Mesendoderm (in vitro differentiated cells): Measurements from ENCODE around the gene BNIP2. TPM values are rescaled to one million over a fixed set of nuclear protein-coding genes. Genes with fewer than 3 reads are reported as not detected.

Experiments
- DNase-seq: peaks from one replicate; pipeline ENCODE4 v3.0.0; 2013
- H2AK5ac ChIP-seq: 2 replicates; pipeline ENCODE4 v1.6.1; 2013; ENCODE audit warnings: low read length, inconsistent platforms
- H2BK120ac ChIP-seq: 2 replicates; pipeline ENCODE4 v1.6.1; 2013; ENCODE audit warnings: low read depth, mild to moderate bottlenecking, low read length, moderate library complexity, mixed read lengths
- H2BK15ac ChIP-seq: replicated peaks from 2 replicates; pipeline ENCODE4 v1.6.1; 2013; ENCODE audit warnings: low read depth, mild to moderate bottlenecking, moderate library complexity
- H2BK5ac ChIP-seq: 2 replicates; pipeline ENCODE4 v1.6.1; 2013; ENCODE audit warnings: low read length, inconsistent platforms
- H3K18ac ChIP-seq: 2 replicates; pipeline ENCODE4 v1.6.1; 2013; ENCODE audit warnings: mild to moderate bottlenecking, low read length, mixed read lengths
- H3K23ac ChIP-seq: one replicate; pipeline ENCODE4 v1.6.1; 2013; ENCODE audit warnings: low read length
- H3K27ac ChIP-seq: 2 replicates; pipeline ENCODE4 v1.5.1; 2013; ENCODE audit warnings: low read depth, mild to moderate bottlenecking, inconsistent platforms, low read length, moderate library complexity
- H3K27me3 ChIP-seq: 2 replicates; pipeline ENCODE4 v1.6.1; 2013; ENCODE audit warnings: low read length, control low read depth, mild to moderate bottlenecking, inconsistent platforms; ENCODE audit not compliant: insufficient read depth, poor library complexity
- H3K36me3 ChIP-seq: 2 replicates; pipeline ENCODE4 v1.6.1; 2013; ENCODE audit warnings: low read length, inconsistent platforms; ENCODE audit not compliant: control insufficient read depth, insufficient read depth
- H3K4ac ChIP-seq: one replicate; pipeline ENCODE4 v1.6.1; 2013; ENCODE audit warnings: low read depth, mild to moderate bottlenecking, low read length, moderate library complexity
- H3K4me1 ChIP-seq: 2 replicates; pipeline ENCODE4 v1.6.1; 2013; ENCODE audit warnings: low read depth, low read length, inconsistent platforms; ENCODE audit not compliant: control insufficient read depth
- H3K4me2 ChIP-seq: 2 replicates; pipeline ENCODE4 v1.6.1; 2013; ENCODE audit warnings: low read length
- H3K4me3 ChIP-seq: 2 replicates; pipeline ENCODE4 v1.5.1; 2013; ENCODE audit warnings: mild to moderate bottlenecking, low read length
- H3K56ac ChIP-seq: one replicate; pipeline ENCODE4 v1.6.1; 2013; ENCODE audit warnings: low read length
- H3K79me1 ChIP-seq: 2 replicates; pipeline ENCODE4 v1.6.1; 2013; ENCODE audit warnings: low read length, inconsistent platforms
- H3K79me2 ChIP-seq: 2 replicates; pipeline ENCODE4 v1.6.1; 2013; ENCODE audit warnings: mild to moderate bottlenecking, low read length; ENCODE audit not compliant: control insufficient read depth, insufficient read depth
- H3K9ac ChIP-seq: 2 replicates; pipeline ENCODE4 v1.6.1; 2013; ENCODE audit warnings: low read length, inconsistent platforms
- H4K5ac ChIP-seq: one replicate; pipeline ENCODE4 v1.6.1; 2013; ENCODE audit warnings: low read length
- H4K8ac ChIP-seq: one replicate; pipeline ENCODE4 v1.6.1; 2013; ENCODE audit warnings: low read depth, mild to moderate bottlenecking, control low read depth, low read length, moderate library complexity
- WGBS: extraction: QIAGEN DNeasy Blood & Tissue Kit; methylation state at CpG from one replicate; pipeline ENCODE4 v1.1.7; 2013; ENCODE audit warnings: low lambda C conversion rate, missing lambda C conversion rate; ENCODE audit not compliant: insufficient coverage; ENCODE audit errors: extremely low coverage; 5-methylcytosine and 5-hydroxymethylcytosine counted together
- polyA plus RNA-seq, 2 experiments: library from polyadenylated mRNA; stranded (reverse); fragments of 200-250 nt; gene quantifications; one replicate each; pipeline ENCODE4 v1.2.3, GENCODE V29; 2013

BNIP2 gene, protein sequence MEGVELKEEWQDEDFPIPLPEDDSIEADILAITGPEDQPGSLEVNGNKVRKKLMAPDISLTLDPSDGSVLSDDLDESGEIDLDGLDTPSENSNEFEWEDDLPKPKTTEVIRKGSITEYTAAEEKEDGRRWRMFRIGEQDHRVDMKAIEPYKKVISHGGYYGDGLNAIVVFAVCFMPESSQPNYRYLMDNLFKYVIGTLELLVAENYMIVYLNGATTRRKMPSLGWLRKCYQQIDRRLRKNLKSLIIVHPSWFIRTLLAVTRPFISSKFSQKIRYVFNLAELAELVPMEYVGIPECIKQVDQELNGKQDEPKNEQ
- polyA plus RNA-seq (2013, experiment 1 of 2), result 27.4 TPM
- polyA plus RNA-seq (2013, experiment 2 of 2), result 28.2 TPM

DNA sequence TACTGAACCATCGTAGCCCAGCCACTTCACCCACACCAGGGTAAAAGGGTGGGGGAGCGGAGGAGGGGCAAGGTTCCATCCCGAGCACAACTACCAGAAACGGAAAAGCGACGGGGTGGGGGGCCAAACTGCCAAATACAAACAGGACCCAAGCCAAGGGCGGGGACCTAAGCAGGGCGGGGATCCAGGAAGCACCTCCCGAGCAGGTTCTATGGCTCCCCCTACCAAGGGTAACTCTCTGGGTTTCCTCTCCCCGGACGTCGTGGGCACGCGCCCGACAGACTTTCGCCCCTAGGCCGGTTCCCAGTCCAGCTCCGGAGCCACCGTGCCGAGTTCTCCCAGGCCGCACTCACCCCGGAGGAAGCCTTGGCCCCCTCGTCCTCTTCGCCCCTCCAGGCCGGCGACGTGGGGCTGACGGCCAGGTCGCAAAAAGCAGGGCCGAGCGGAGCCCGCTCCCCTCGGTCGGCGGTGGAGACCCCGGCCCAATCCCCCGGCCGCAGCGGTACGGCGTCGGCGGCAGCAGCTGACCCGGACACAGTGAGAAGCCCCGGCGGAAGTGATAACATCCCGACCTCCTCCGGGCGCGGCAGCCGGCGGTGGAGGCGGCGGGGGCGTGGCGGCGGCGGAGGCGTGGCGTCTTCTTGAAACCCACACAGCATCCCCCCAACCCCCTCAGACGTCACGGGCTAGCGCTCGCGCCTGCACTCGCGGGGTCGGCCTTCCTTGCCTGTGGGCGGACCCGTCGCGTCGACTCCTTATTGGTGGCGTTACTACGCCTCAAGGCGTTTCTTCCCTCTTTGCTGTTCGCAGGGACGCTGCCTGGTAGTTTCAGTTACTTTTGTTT is at the start of gene BNIP2:
BNIP2 (minus strand) TSS at position 539 of the 844 bp plus-strand sequence. CDS start 6,863 bp downstream, outside the sequence.
- H2AK5ac ChIP-seq, result no peak within 1 kb of the TSS
- H3K79me2 ChIP-seq, result peaks cover 34% of the 10 kb centered on the region
- H3K79me1 ChIP-seq, result peaks cover 5% of the 10 kb centered on the region
- H3K9ac ChIP-seq, result peak within 1 kb of the TSS; percentile 91
- H3K36me3 ChIP-seq, result no peaks in the 10 kb centered on the region
- peak within 1 kb of the TSS; percentile 73 for H2BK5ac ChIP-seq
- peak; percentile 99 for DNase-seq
- no peaks in the 10 kb centered on the region for H3K27me3 ChIP-seq
- no peak within 1 kb of the TSS for H3K23ac ChIP-seq
- H3K56ac ChIP-seq, result peak within 1 kb of the TSS; percentile 93
- H3K4me3 ChIP-seq, result peak within 1 kb of the TSS; percentile 89
- no peak within 1 kb of the TSS for H2BK15ac ChIP-seq
- H3K18ac ChIP-seq, result peak within 1 kb of the TSS; percentile 94
- peak within 1 kb of the TSS; percentile 98 for H3K4ac ChIP-seq
- peaks cover 2% of the 10 kb centered on the region for H3K4me1 ChIP-seq
- H3K27ac ChIP-seq, result peak within 1 kb of the TSS; percentile 88
- H4K5ac ChIP-seq, result no peak within 1 kb of the TSS
- H3K4me2 ChIP-seq, result peak within 1 kb of the TSS; percentile 3
- no CpG with 5 or more reads among the region's 78 CpGs for WGBS
- no peak within 1 kb of the TSS for H2BK120ac ChIP-seq
- H4K8ac ChIP-seq, result no peak within 1 kb of the TSS

DNA sequence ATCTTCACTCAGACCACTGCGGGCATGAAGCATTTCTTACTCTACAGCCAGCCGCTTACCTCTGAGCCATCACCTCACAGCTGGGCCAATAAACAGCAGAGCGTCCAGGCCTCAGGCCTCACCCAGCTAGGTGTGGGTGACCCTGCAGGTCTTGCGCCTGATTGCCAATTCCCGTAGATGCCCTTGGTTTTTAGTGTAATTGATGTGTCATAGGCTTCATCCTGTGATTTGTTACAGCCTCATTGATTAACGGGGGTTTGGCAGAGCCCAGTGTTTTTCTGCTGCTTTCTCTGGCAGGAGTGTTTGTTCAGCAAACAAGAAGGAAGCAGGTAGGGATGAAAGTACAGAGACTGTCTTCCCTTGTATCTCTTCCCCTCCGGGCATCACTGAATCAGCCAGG is 49.6 kb upstream of the BNIP2 start:
- no peak overlapping the region for H2BK120ac ChIP-seq
- H3K27ac ChIP-seq, result no peak overlapping the region
- H3K79me1 ChIP-seq, result no peaks in the 10 kb centered on the region
- no peak overlapping the region for H3K56ac ChIP-seq
- no peak for DNase-seq
- no peaks in the 10 kb centered on the region for H3K36me3 ChIP-seq
- H3K27me3 ChIP-seq, result no peaks in the 10 kb centered on the region
- no peak overlapping the region for H3K4ac ChIP-seq
- H2BK5ac ChIP-seq, result no peak overlapping the region
- WGBS, result no CpG with 5 or more reads among the region's 7 CpGs
- H3K79me2 ChIP-seq, result no peaks in the 10 kb centered on the region
- no peak overlapping the region for H4K8ac ChIP-seq
- H2BK15ac ChIP-seq, result no peak overlapping the region
- no peak overlapping the region for H3K23ac ChIP-seq
- no peak overlapping the region for H3K4me3 ChIP-seq
- H3K9ac ChIP-seq, result no peak overlapping the region
- no peak overlapping the region for H3K18ac ChIP-seq
- H2AK5ac ChIP-seq, result no peak overlapping the region
- no peak overlapping the region for H4K5ac ChIP-seq
- no peaks in the 10 kb centered on the region for H3K4me1 ChIP-seq
- H3K4me2 ChIP-seq, result no peak overlapping the region

DNA sequence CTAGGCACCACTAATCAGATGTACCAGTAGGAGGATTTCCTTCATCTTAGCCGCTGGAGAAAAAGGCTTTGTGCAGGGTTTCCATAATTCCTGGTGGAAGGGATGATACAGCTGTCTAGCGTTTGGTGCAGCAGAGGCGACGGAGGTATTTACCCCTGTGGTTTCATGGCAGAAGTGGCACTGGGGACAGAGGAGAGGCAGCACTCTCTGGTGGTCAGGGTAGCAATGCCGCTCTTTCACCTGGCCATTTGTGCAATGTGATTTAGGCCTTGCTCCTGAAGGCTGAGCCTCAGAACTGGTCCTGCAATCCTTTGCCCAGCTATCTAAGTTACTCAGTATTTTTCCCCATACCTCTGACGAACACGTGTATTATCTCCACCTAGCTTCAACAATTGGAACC is 47.1 kb upstream of the BNIP2 start:
- H4K5ac ChIP-seq, result no peak overlapping the region
- no peaks in the 10 kb centered on the region for H3K79me2 ChIP-seq
- H3K9ac ChIP-seq, result no peak overlapping the region
- DNase-seq, result peak; percentile 15
- no peaks in the 10 kb centered on the region for H3K27me3 ChIP-seq
- H3K56ac ChIP-seq, result no peak overlapping the region
- no CpG with 5 or more reads among the region's 7 CpGs for WGBS
- H3K27ac ChIP-seq, result no peak overlapping the region
- H3K79me1 ChIP-seq, result no peaks in the 10 kb centered on the region
- H2BK120ac ChIP-seq, result no peak overlapping the region
- H3K4me1 ChIP-seq, result no peaks in the 10 kb centered on the region
- no peak overlapping the region for H3K18ac ChIP-seq
- no peak overlapping the region for H3K23ac ChIP-seq
- H3K4ac ChIP-seq, result no peak overlapping the region
- H2BK5ac ChIP-seq, result no peak overlapping the region
- no peaks in the 10 kb centered on the region for H3K36me3 ChIP-seq
- no peak overlapping the region for H2AK5ac ChIP-seq
- no peak overlapping the region for H4K8ac ChIP-seq
- H3K4me3 ChIP-seq, result no peak overlapping the region
- no peak overlapping the region for H2BK15ac ChIP-seq
- H3K4me2 ChIP-seq, result no peak overlapping the region

DNA sequence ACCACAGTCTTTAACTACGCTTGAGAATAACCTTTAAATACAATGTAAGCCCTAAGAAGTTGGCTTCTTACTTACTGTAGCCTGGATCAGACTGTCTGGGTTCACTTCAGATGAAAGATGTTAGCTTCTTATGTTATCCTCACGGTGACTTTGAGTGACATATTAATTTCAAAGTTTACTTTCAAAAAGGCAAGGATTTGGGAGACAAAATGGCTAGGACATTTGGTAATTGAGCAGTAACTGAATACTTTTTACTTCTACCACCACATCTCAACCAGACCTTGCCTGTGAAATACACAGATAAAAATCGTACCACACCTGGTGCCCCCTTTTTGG is 36.0 kb upstream of the BNIP2 start:
- no peak overlapping the region for H3K27ac ChIP-seq
- no peak overlapping the region for H4K5ac ChIP-seq
- no peaks in the 10 kb centered on the region for H3K79me2 ChIP-seq
- no peak overlapping the region for H3K4me3 ChIP-seq
- no peak overlapping the region for H3K18ac ChIP-seq
- H3K4ac ChIP-seq, result no peak overlapping the region
- no peak overlapping the region for H2BK120ac ChIP-seq
- H2AK5ac ChIP-seq, result no peak overlapping the region
- H3K9ac ChIP-seq, result no peak overlapping the region
- H3K79me1 ChIP-seq, result no peaks in the 10 kb centered on the region
- H2BK15ac ChIP-seq, result no peak overlapping the region
- no peak for DNase-seq
- H4K8ac ChIP-seq, result no peak overlapping the region
- no peaks in the 10 kb centered on the region for H3K27me3 ChIP-seq
- H2BK5ac ChIP-seq, result no peak overlapping the region
- WGBS, result no CpG with 5 or more reads among the region's 3 CpGs
- no peak overlapping the region for H3K23ac ChIP-seq
- no peak overlapping the region for H3K4me2 ChIP-seq
- no peaks in the 10 kb centered on the region for H3K4me1 ChIP-seq
- no peaks in the 10 kb centered on the region for H3K36me3 ChIP-seq
- H3K56ac ChIP-seq, result no peak overlapping the region

DNA sequence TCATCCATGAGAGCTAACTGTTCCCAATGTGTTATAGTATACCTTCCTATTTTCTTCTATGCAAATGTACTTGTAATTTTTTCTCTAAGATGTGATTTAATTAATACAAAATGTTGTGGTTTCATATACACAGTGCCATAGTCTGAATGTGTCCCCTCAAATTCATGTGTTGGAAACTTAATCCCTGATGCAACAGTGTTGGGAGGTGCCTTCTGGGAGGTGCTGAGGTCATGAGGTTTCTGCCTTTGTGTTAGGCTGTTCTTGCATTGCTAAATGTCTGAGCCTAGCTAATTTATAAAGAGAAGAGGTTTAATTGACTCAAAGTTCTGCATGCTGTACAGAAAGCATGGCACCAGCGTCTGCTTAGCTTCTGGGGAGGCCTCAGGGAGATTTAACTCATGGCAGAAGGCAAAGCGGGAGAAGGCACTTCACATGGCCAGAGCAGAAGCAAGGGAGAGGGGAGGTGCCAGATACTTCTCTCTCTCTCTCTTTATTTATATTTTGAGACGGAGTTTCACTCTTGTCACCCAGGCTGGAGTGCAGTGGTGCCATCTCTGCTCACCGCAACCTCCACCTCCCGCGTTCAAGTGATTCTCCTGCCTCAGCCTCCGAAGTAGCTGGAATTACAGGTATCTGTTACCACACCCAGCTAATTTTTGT is 34.7 kb upstream of the BNIP2 start:
- Histone ChIP-seq H3K4me3 (no peak overlapping the region), H3K4ac (no peak overlapping the region), H3K36me3 (no peaks in the 10 kb centered on the region), H3K79me1 (no peaks in the 10 kb centered on the region), H3K4me2 (no peak overlapping the region), H3K9ac (no peak overlapping the region), H3K4me1 (no peaks in the 10 kb centered on the region), H2BK15ac (no peak overlapping the region), H2BK120ac (no peak overlapping the region), H2BK5ac (no peak overlapping the region), H3K23ac (no peak overlapping the region), H3K79me2 (no peaks in the 10 kb centered on the region), H4K8ac (no peak overlapping the region), H3K56ac (no peak overlapping the region), H4K5ac (no peak overlapping the region), H3K27ac (no peak overlapping the region), H2AK5ac (no peak overlapping the region), H3K27me3 (no peaks in the 10 kb centered on the region), H3K18ac (no peak overlapping the region)
- no peak for DNase-seq
- no CpG with 5 or more reads among the region's 7 CpGs for WGBS
